Trophoblast cell (in vitro differentiated cells and primary cell): ENCODE measurements around the gene PTBP3.

Experiments used
- DNase-seq, 2 donors: peaks; one replicate each; pipeline ENCODE4 v3.0.0-alpha.2; 2016
- H2AFZ ChIP-seq: 2 replicates; pipeline ENCODE4 v1.6.1; 2013; ENCODE audit warnings: low read length, moderate library complexity, mild to moderate bottlenecking; ENCODE audit not compliant: insufficient read depth, poor library complexity
- H2AK5ac ChIP-seq: 2 replicates; pipeline ENCODE4 v1.6.1; 2013; ENCODE audit warnings: mild to moderate bottlenecking, low read length
- H2BK120ac ChIP-seq: 2 replicates; pipeline ENCODE4 v1.6.1; 2013; ENCODE audit warnings: low read length, mild to moderate bottlenecking, moderate library complexity; ENCODE audit not compliant: insufficient read depth, poor library complexity
- H2BK12ac ChIP-seq: 2 replicates; pipeline ENCODE4 v1.6.1; 2013; ENCODE audit warnings: mild to moderate bottlenecking, low read length, moderate library complexity
- H2BK5ac ChIP-seq: 2 replicates; pipeline ENCODE4 v1.6.1; 2013; ENCODE audit warnings: low read length, low read depth, moderate library complexity, mild to moderate bottlenecking; ENCODE audit not compliant: poor library complexity
- H3K14ac ChIP-seq: 2 replicates; pipeline ENCODE4 v1.6.1; 2013; ENCODE audit warnings: mild to moderate bottlenecking, low read length
- H3K18ac ChIP-seq: 2 replicates; pipeline ENCODE4 v1.6.1; 2013; ENCODE audit warnings: mild to moderate bottlenecking, low read length
- H3K23ac ChIP-seq: 2 replicates; pipeline ENCODE4 v1.6.1; 2013; ENCODE audit warnings: low read length
- H3K27ac ChIP-seq: 2 replicates; pipeline ENCODE4 v1.5.1; 2013; ENCODE audit warnings: low read depth, mild to moderate bottlenecking, inconsistent platforms, low read length, moderate library complexity
- H3K27me3 ChIP-seq: 2 replicates; pipeline ENCODE4 v1.6.1; 2013; ENCODE audit warnings: inconsistent platforms, mild to moderate bottlenecking, low read length, moderate library complexity; ENCODE audit not compliant: insufficient read depth
- H3K36me3 ChIP-seq, 2 experiments: 1 replicate in 1 of 2; 2 replicates in 1 of 2; pipeline ENCODE4 v1.6.1; 2013; ENCODE audit warnings: low read length in 2 of 2, mild to moderate bottlenecking in 2 of 2, moderate library complexity in 1 of 2; ENCODE audit not compliant: insufficient read depth in 2 of 2, control insufficient read depth in 1 of 2
- H3K4ac ChIP-seq: 2 replicates; pipeline ENCODE4 v1.6.1; 2013; ENCODE audit warnings: low read depth, mild to moderate bottlenecking, low read length, moderate library complexity
- H3K4me1 ChIP-seq, 2 experiments: 1 replicate in 1 of 2; 2 replicates in 1 of 2; pipeline ENCODE4 v1.6.1; 2013; ENCODE audit warnings: low read length in 2 of 2, mild to moderate bottlenecking in 2 of 2, moderate library complexity in 1 of 2; ENCODE audit not compliant: insufficient read depth in 2 of 2, control insufficient read depth in 1 of 2
- H3K4me2 ChIP-seq: 2 replicates; pipeline ENCODE4 v1.6.1; 2013; ENCODE audit warnings: inconsistent platforms, mild to moderate bottlenecking, low read length, moderate library complexity
- H3K4me3 ChIP-seq: 2 replicates; pipeline ENCODE4 v1.5.1; 2013; ENCODE audit warnings: mild to moderate bottlenecking, low read depth, low read length, inconsistent platforms
- H3K79me1 ChIP-seq: one replicate; pipeline ENCODE4 v1.6.1; 2013; ENCODE audit warnings: low read length
- H3K79me2 ChIP-seq: 2 replicates; pipeline ENCODE4 v1.6.1; 2013; ENCODE audit warnings: low read length, mild to moderate bottlenecking; ENCODE audit not compliant: control insufficient read depth, insufficient read depth, poor library complexity
- H3K9ac ChIP-seq: 2 replicates; pipeline ENCODE4 v1.6.1; 2013; ENCODE audit warnings: mild to moderate bottlenecking, low read length
- H3K9me3 ChIP-seq: 2 replicates; pipeline ENCODE4 v1.6.1; 2013; ENCODE audit warnings: low read depth, mild to moderate bottlenecking, control low read depth, inconsistent platforms, low read length; ENCODE audit not compliant: insufficient read depth
- H4K12ac ChIP-seq: 2 replicates; pipeline ENCODE4 v1.6.1; 2013; ENCODE audit warnings: low read depth, mild to moderate bottlenecking, low read length, moderate library complexity
- H4K8ac ChIP-seq: 2 replicates; pipeline ENCODE4 v1.6.1; 2013; ENCODE audit warnings: low read depth, mild to moderate bottlenecking, low read length, moderate library complexity
- H4K91ac ChIP-seq: one replicate; pipeline ENCODE4 v1.6.1; 2013; ENCODE audit warnings: low read depth, mild to moderate bottlenecking, low read length, moderate library complexity
- WGBS: extraction: QIAGEN DNeasy Blood & Tissue Kit; methylation state at CpG from one replicate; pipeline ENCODE4 v1.1.7; 2013; ENCODE audit warnings: missing lambda C conversion rate; ENCODE audit not compliant: insufficient read length, insufficient coverage; ENCODE audit errors: extremely low coverage; 5-methylcytosine and 5-hydroxymethylcytosine counted together

PTBP3 gene

GRCh38 chr9:112200711-112201110 lies 132.7 kb downstream of the PTBP3 start:
- no peak overlapping the region for H3K9ac ChIP-seq
- no peak overlapping the region for H2BK120ac ChIP-seq
- H3K4me1 ChIP-seq = no peaks in the 10 kb centered on the region
- H3K79me2 ChIP-seq = no peaks in the 10 kb centered on the region
- H2AFZ ChIP-seq = no peak overlapping the region
- no CpG with 5 or more reads among the region's 5 CpGs for WGBS
- no peak overlapping the region for H2BK5ac ChIP-seq
- no peak overlapping the region for H2AK5ac ChIP-seq
- H3K4me2 ChIP-seq = no peak overlapping the region
- no peak overlapping the region for H3K14ac ChIP-seq
- no peak overlapping the region for H3K18ac ChIP-seq
- H4K12ac ChIP-seq = no peak overlapping the region
- peaks cover 0 to 1% of the 10 kb centered on the region in 2 experiments for H3K36me3 ChIP-seq
- H3K23ac ChIP-seq = no peak overlapping the region
- H3K79me1 ChIP-seq = no peaks in the 10 kb centered on the region
- no peak overlapping the region for H2BK12ac ChIP-seq
- H3K4me3 ChIP-seq = no peak overlapping the region
- no peaks in the 10 kb centered on the region for H3K27me3 ChIP-seq
- H4K91ac ChIP-seq = no peak overlapping the region
- no peak overlapping the region for H3K27ac ChIP-seq
- H3K4ac ChIP-seq = no peak overlapping the region
- DNase-seq = no peak
- no peak overlapping the region for H4K8ac ChIP-seq
- no peaks in the 10 kb centered on the region for H3K9me3 ChIP-seq

- Histone ChIP-seq H3K79me2 (no peaks in the 10 kb centered on the region), H4K91ac (no peak overlapping the region), H3K36me3 (no peaks in the 10 kb centered on the region), H2AK5ac (no peak overlapping the region), H3K27ac (no peak overlapping the region), H3K14ac (no peak overlapping the region), H2AFZ (no peak overlapping the region), H3K9ac (no peak overlapping the region), H2BK5ac (no peak overlapping the region), H3K4ac (no peak overlapping the region), H3K9me3 (no peaks in the 10 kb centered on the region), H2BK12ac (no peak overlapping the region), H3K4me2 (no peak overlapping the region), H3K23ac (no peak overlapping the region), H2BK120ac (no peak overlapping the region), H3K4me1 (no peaks in the 10 kb centered on the region), H3K79me1 (no peaks in the 10 kb centered on the region), H3K18ac (no peak overlapping the region), H3K27me3 (no peaks in the 10 kb centered on the region), H4K8ac (no peak overlapping the region), H3K4me3 (no peak overlapping the region), H4K12ac (no peak overlapping the region)
- WGBS = no CpG with 5 or more reads among the region's 4 CpGs
- DNase-seq = no peak
Measured at GRCh38 chr9:112198646-112199045, 134.8 kb downstream of the PTBP3 start.

- H2BK5ac ChIP-seq = no peak overlapping the region
- H4K8ac ChIP-seq = no peak overlapping the region
- H3K18ac ChIP-seq = no peak overlapping the region
- no peak overlapping the region for H4K12ac ChIP-seq
- H3K14ac ChIP-seq = no peak overlapping the region
- H3K36me3 ChIP-seq = no peaks in the 10 kb centered on the region
- no peaks in the 10 kb centered on the region for H3K27me3 ChIP-seq
- H3K9ac ChIP-seq = no peak overlapping the region
- H3K23ac ChIP-seq = no peak overlapping the region
- no peak overlapping the region for H3K4ac ChIP-seq
- no peaks in the 10 kb centered on the region for H3K79me1 ChIP-seq
- no peaks in the 10 kb centered on the region for H3K4me1 ChIP-seq
- H3K4me3 ChIP-seq = no peak overlapping the region
- H2AK5ac ChIP-seq = no peak overlapping the region
- H3K9me3 ChIP-seq = no peaks in the 10 kb centered on the region
- H2BK12ac ChIP-seq = no peak overlapping the region
- no peak for DNase-seq
- no peak overlapping the region for H2AFZ ChIP-seq
- H3K79me2 ChIP-seq = no peaks in the 10 kb centered on the region
- no peak overlapping the region for H2BK120ac ChIP-seq
- H3K27ac ChIP-seq = no peak overlapping the region
- H3K4me2 ChIP-seq = no peak overlapping the region
- WGBS = no CpG with 5 or more reads among the region's 4 CpGs
- H4K91ac ChIP-seq = no peak overlapping the region
Measured at GRCh38 chr9:112194969-112195431, 138.4 kb downstream of the PTBP3 start.

- no peak overlapping the region for H2AFZ ChIP-seq
- no peak overlapping the region for H2AK5ac ChIP-seq
- H3K27me3 ChIP-seq = no peaks in the 10 kb centered on the region
- no peak overlapping the region for H3K23ac ChIP-seq
- H3K36me3 ChIP-seq = no peaks in the 10 kb centered on the region
- H2BK12ac ChIP-seq = no peak overlapping the region
- H4K91ac ChIP-seq = no peak overlapping the region
- H3K79me2 ChIP-seq = no peaks in the 10 kb centered on the region
- no peak overlapping the region for H3K27ac ChIP-seq
- no peak for DNase-seq
- no peak overlapping the region for H3K14ac ChIP-seq
- H4K12ac ChIP-seq = no peak overlapping the region
- H2BK5ac ChIP-seq = no peak overlapping the region
- H3K9ac ChIP-seq = no peak overlapping the region
- no peaks in the 10 kb centered on the region for H3K4me1 ChIP-seq
- H3K18ac ChIP-seq = no peak overlapping the region
- no peak overlapping the region for H3K4me2 ChIP-seq
- no peaks in the 10 kb centered on the region for H3K79me1 ChIP-seq
- H3K4me3 ChIP-seq = no peak overlapping the region
- H4K8ac ChIP-seq = no peak overlapping the region
- no peak overlapping the region for H3K4ac ChIP-seq
- no peaks in the 10 kb centered on the region for H3K9me3 ChIP-seq
- no peak overlapping the region for H2BK120ac ChIP-seq
- no CpG with 5 or more reads among the region's 6 CpGs for WGBS
Measured at GRCh38 chr9:112193572-112194288, 139.7 kb downstream of the PTBP3 start.
